ENCODE data around the gene SEC14L6. TPM values are rescaled to one million over a fixed set of nuclear protein-coding genes. Genes with fewer than 3 reads are reported as not detected.

SEC14L6 gene
- total RNA-seq, 4 donors from 2014 or later: 1.2 to 1.5 (median 1.4) TPM; not detected in 1

DNA sequence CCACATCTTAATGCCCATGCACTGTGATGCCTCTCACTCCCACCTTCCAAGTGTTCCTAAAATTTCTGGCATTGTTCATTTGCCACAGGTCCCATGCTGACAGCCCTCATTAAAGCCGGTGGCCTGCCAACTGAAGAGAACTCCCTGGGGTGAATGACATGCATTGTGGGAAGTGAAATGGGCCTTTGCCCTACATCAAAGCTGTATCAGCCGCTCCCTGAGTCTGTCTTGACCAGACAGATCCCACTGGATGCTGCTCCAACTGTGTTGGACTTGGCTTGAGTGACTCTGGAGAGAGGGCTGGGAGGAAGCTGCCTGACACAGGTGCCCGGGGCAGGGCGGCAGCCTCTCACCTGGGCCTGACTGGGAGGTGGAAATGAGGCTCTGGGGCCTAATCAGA is 32.3 kb downstream of the SEC14L6 start:
- Histone ChIP-seq H3K9me3 (peaks cover 0 to 8% (median 0%) of the 10 kb centered on the region in 4 donors), H3K27ac (replicated peaks in 1 of 4) (no peak overlapping the region), H3K4me1 (no peaks in the 10 kb centered on the region), H3K27me3 (no peaks in the 10 kb centered on the region), H3K4me3 (no peak overlapping the region), H3K36me3 (no peaks in the 10 kb centered on the region)
- 85% methylated on average over 2 of the region's 4 CpGs for WGBS
- TF ChIP-seq EP300 (IDR thresholded peaks at IDR 0.05) (no peak), POLR2AphosphoS5 (IDR thresholded peaks at IDR 0.05) (no peak), POLR2A (IDR thresholded peaks at IDR 0.05; ENCODE audit: low read depth) (no peak)
- TF ChIP-seq, protein P1, sequence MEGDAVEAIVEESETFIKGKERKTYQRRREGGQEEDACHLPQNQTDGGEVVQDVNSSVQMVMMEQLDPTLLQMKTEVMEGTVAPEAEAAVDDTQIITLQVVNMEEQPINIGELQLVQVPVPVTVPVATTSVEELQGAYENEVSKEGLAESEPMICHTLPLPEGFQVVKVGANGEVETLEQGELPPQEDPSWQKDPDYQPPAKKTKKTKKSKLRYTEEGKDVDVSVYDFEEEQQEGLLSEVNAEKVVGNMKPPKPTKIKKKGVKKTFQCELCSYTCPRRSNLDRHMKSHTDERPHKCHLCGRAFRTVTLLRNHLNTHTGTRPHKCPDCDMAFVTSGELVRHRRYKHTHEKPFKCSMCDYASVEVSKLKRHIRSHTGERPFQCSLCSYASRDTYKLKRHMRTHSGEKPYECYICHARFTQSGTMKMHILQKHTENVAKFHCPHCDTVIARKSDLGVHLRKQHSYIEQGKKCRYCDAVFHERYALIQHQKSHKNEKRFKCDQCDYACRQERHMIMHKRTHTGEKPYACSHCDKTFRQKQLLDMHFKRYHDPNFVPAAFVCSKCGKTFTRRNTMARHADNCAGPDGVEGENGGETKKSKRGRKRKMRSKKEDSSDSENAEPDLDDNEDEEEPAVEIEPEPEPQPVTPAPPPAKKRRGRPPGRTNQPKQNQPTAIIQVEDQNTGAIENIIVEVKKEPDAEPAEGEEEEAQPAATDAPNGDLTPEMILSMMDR (IDR thresholded peaks at IDR 0.05): no peak
- DNase-seq (ENCODE audit: extremely low spot score): no peak
- intact Hi-C loops (cut with DNase I): no loop called here

DNA sequence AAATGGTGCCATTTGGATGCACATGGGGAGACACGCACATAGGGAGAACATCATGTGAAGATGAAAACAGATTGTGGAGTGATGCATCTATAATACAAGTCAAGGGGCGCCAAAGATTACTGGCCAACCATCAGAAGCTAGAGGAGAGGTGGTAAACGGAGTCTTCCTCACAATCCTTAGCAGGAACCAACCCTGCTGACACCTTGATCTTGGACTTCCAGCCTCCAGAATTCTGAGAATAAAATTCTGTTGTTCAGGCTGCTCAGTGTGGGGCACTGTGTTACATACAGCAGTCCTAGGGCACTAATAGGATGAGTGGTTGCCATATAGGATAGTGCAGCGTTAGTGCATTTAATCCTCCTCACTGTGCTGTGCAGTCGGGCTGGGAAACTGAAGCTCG is 33.1 kb downstream of the SEC14L6 start:
- Histone ChIP-seq H3K9me3 (peaks cover 0 to 8% (median 0%) of the 10 kb centered on the region in 4 donors), H3K4me3 (no peak overlapping the region), H3K4me1 (no peaks in the 10 kb centered on the region), H3K36me3 (no peaks in the 10 kb centered on the region), H3K27ac (replicated peaks in 1 of 4) (no peak overlapping the region), H3K27me3 (no peaks in the 10 kb centered on the region)
- intact Hi-C loops (cut with DNase I): no loop called here
- TF ChIP-seq EP300 (IDR thresholded peaks at IDR 0.05): no peak
- no peak for TF ChIP-seq POLR2A (IDR thresholded peaks at IDR 0.05; ENCODE audit: low read depth)
- no peak for TF ChIP-seq POLR2AphosphoS5 (IDR thresholded peaks at IDR 0.05)
- TF ChIP-seq, protein P1 (IDR thresholded peaks at IDR 0.05): no peak
- no peak for DNase-seq (ENCODE audit: extremely low spot score)
- WGBS: 96% methylated on average over 6 of the region's 6 CpGs

DNA sequence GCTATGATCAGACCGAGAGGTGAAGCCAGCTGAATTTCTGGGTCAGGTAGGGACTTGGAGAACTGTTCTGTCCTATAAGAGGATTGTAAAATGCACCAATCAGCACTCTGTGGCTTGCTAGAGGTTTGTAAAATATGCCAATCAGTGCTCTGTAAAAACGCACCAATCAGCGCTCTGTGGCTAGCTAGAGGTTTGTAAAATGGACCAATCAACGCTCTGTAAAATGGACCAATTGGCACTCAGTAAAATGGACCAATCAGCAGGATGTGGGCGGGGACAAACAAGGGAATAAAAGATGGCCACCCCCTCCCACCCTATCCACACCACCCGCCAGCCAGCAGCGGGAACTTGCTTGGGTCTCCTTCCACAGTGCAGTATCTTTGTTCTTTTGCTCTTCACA is 34.6 kb downstream of the SEC14L6 start:
- DNase-seq (ENCODE audit: extremely low spot score): no peak
- Histone ChIP-seq H3K9me3 (peaks cover 0 to 8% (median 0%) of the 10 kb centered on the region in 4 donors), H3K4me3 (no peak overlapping the region), H3K36me3 (no peaks in the 10 kb centered on the region), H3K27me3 (peaks cover 0 to 10% (median 0%) of the 10 kb centered on the region in 4 donors), H3K4me1 (no peaks in the 10 kb centered on the region), H3K27ac (replicated peaks in 1 of 4) (no peak overlapping the region)
- no peak for TF ChIP-seq POLR2A (IDR thresholded peaks at IDR 0.05; ENCODE audit: low read depth)
- TF ChIP-seq EP300 (IDR thresholded peaks at IDR 0.05): no peak
- no peak for TF ChIP-seq POLR2AphosphoS5 (IDR thresholded peaks at IDR 0.05)
- intact Hi-C loops (cut with DNase I): no loop called here
- 88% methylated on average over 7 of the region's 7 CpGs for WGBS

DNA sequence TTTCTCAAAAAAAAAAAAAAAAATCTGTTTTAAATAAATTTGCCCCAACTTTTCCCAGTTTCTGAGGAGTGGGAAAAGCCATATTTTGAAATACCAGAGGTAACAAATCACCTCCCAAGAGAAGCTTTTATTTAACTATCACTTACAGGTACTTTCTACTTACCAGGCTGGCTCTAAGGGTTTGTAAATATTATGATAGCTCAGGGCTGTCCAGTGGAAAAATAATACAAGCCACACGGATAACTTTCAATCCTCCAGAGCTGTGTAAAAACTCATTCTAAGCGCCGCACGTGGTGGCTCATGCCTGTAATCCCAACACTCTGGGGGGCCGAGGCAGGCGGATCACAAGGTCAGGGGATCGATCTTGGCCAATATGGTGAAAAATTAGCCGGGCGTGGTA is 35.4 kb downstream of the SEC14L6 start:
- Histone ChIP-seq H3K27me3 (peaks cover 0 to 19% (median 0%) of the 10 kb centered on the region in 4 donors), H3K4me1 (no peaks in the 10 kb centered on the region), H3K36me3 (no peaks in the 10 kb centered on the region), H3K9me3 (peaks cover 0 to 8% (median 0%) of the 10 kb centered on the region in 4 donors), H3K4me3 (no peak overlapping the region), H3K27ac (replicated peaks in 1 of 4) (no peak overlapping the region)
- TF ChIP-seq, protein P1 (IDR thresholded peaks at IDR 0.05): no peak
- intact Hi-C loops (cut with DNase I): no loop called here
- 79% methylated on average over 9 of the region's 9 CpGs for WGBS
- no peak for DNase-seq (ENCODE audit: extremely low spot score)

DNA sequence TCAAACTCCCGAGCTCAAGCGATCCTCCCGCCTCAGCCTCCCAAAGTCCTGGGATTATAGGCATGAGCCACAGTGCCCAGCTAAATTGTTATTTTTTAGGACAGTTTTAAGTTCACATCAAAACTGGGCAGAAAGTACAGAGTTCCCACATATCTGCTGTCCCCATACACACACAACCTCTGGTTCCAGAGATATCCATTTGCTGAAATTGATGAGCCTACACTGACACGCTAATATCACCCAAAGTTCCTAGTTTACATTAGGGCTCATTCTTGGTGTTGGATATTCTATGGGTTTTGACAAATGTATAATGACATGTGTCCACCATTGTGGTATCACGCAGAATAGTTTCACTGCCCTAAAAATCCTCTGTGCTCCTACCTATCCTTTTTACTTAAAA is 38.3 kb downstream of the SEC14L6 start:
- Histone ChIP-seq H3K4me1 (peaks cover 0 to 7% (median 4%) of the 10 kb centered on the region in 4 donors), H3K4me3 (no peak overlapping the region), H3K27me3 (peaks cover 0 to 47% (median 12%) of the 10 kb centered on the region in 4 donors), H3K36me3 (no peaks in the 10 kb centered on the region), H3K27ac (replicated peaks in 1 of 4) (no peak overlapping the region), H3K9me3 (peaks cover 0 to under 1% (median 0%) of the 10 kb centered on the region in 4 donors)
- DNase-seq (ENCODE audit: extremely low spot score): no peak
- intact Hi-C loops (cut with DNase I): no loop called here
- TF ChIP-seq POLR2A (IDR thresholded peaks at IDR 0.05; ENCODE audit: low read depth): no peak
- no peak for TF ChIP-seq EP300 (IDR thresholded peaks at IDR 0.05)
- 95% methylated on average over 5 of the region's 5 CpGs for WGBS

DNA sequence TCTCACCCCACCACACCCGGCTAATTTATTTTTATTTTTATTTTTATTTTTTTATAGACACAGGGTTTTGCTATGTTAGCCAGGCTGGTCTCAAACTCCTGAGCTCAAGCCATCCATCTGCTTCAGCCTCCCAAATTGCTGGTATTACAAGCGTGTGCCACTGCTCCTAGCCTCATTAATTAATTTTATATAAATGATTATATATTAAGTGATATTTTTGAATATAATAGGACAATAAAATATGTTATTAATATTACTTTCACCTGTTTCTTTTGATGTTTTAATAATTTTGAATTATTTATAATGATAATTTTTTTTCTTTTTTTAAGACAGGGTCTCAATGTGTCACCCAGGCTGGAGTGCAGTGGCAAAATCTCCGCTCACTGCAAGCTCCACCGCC is 38.9 kb downstream of the SEC14L6 start:
- H3K36me3 ChIP-seq: no peaks in the 10 kb centered on the region
- H3K9me3 ChIP-seq: no peaks in the 10 kb centered on the region
- H3K27ac ChIP-seq (replicated peaks in 1 of 4): no peak overlapping the region
- H3K4me3 ChIP-seq: no peak overlapping the region
- H3K4me1 ChIP-seq: peaks cover 0 to 7% (median 4%) of the 10 kb centered on the region in 4 donors
- intact Hi-C loops (cut with DNase I): no loop called here
- H3K27me3 ChIP-seq: peaks cover 0 to 51% (median 15%) of the 10 kb centered on the region in 4 donors
- no peak for TF ChIP-seq EP300 (IDR thresholded peaks at IDR 0.05)
- TF ChIP-seq POLR2A (IDR thresholded peaks at IDR 0.05; ENCODE audit: low read depth): no peak
- TF ChIP-seq, protein P1 (IDR thresholded peaks at IDR 0.05): no peak
- TF ChIP-seq POLR2AphosphoS5 (IDR thresholded peaks at IDR 0.05): no peak
- WGBS: 87% methylated on average over 4 of the region's 4 CpGs
- no peak for DNase-seq (ENCODE audit: extremely low spot score)

All from esophagus muscularis mucosa (tissue), 4 donors.